Measurements from ENCODE around the gene CCDC167. TPM values are rescaled to one million over a fixed set of nuclear protein-coding genes. Genes with fewer than 3 reads are reported as not detected.
"Not testable (repeated sequence)": the region's sequence is repeated elsewhere in the genome, so short reads cannot be mapped to it uniquely, and the experiment has no call there.

CCDC167 gene
- total RNA-seq, 1 donor from 2014 or later: 28.0 TPM

DNA sequence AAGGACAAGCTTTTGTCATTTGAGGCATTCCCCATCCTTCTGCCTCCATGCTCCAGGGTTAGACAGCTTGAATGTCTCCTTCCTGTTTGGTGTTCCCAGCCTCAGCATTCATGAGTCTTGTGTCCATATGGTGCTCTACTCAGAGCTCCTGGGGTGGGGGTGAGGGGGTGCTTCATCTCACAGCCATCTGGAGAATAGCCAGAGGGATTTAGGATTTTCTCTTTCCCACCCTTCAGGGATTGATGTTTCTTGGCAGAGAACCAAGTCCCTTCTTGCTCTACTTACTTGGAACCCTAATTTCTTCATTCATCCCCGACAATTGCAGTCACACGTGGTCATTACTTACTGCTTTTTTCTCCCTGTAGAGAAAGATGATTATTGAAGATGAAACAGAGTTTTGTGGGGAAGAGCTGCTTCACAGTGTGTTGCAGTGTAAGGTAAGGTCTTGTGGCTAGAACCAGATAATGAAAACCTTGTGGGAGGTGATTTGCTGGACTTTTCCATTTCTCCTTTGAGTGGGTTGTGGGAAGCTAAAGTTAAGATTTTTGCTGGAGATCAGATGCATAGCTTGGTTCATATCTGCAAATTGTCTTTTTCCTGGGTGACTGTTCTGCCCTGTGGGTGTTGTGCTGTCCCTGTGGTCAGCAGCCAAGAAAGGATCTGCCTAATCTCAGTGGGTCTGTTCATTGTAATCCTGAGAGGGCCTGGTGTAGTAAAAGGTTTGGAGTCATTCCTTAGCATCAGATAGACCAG lies 48.1 kb downstream of the CCDC167 start:
- intact Hi-C loops (cut with DNase I): no loop called here
- no peak for DNase-seq (ENCODE audit: low spot score)

DNA sequence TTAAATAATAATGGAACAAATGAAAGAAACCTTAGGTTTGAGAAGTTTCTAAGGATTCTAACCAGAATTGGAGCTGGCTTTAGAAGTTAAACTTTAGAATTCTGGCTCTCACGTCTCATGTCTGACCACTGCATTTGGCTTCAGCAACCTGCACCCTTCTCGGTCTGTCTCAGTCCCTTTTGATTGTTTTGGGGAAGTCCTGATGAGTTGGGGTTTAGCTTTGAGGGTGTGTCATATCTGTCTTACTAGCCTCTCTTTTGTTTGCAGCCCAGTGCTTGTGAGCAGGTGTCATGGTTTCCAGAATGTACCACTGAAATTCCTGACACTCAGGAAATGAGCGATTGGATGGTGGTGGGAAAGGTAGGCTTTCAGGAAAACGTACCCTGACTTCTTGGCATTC lies 49.7 kb downstream of the CCDC167 start:
- no peak for DNase-seq (ENCODE audit: low spot score)
- intact Hi-C loops (cut with DNase I): no loop called here

- DNase-seq (ENCODE audit: low spot score); intact Hi-C loops (cut with DNase I): not testable (repeated sequence)
Measured at GRCh38 chr6:37443216-37443542, 56.5 kb downstream of the CCDC167 start.

- no peak for DNase-seq (ENCODE audit: low spot score)
- intact Hi-C loops (cut with DNase I): no loop called here
Measured at GRCh38 chr6:37442416-37443215, 57.1 kb downstream of the CCDC167 start.

DNA sequence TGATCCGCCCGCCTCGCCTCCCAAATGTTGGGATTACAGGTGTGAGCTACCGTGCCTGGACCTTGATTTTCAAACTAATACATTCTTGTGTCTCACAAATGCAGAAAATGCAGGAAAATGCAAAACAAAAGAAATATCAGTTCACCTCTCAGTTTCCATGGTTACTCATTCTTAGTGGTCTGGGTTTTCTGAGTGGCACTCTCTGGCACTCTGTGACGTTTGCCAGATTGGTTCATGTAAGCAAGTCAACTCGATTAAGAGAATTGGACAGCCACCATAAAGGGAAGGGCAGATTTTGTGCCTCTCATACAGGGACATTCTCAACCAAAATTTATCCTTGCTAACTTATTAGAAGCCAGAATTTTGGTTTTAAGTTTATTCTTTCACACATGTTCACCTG lies 58.0 kb downstream of the CCDC167 start:
- DNase-seq (ENCODE audit: low spot score): no peak
- intact Hi-C loops (cut with DNase I): no loop called here

DNA sequence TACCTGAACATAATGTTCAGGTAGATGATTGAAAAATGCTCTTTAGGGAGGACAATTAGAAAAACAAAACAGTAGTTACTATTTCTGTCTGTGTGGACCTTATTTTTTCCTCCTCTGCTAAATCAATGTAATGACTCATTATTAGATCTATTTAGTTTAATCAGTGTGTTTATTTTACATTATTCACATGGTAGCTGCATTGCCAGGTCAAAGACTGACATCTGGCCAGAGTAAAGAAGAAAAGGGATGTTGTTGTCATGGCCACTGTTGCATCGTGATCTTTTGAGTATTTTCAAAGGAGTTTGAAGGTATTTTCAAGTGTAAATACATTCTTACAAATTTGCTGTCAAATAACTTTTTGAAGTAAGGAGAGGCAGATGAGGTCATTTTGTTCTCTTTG lies 60.8 kb downstream of the CCDC167 start:
- intact Hi-C loops (cut with DNase I): no loop called here
- no peak for DNase-seq (ENCODE audit: low spot score)

GRCh38 chr6:37435816-37436215 lies 63.9 kb downstream of the CCDC167 start:
- no peak for DNase-seq (ENCODE audit: low spot score)
- intact Hi-C loops (cut with DNase I): no loop called here

DNA sequence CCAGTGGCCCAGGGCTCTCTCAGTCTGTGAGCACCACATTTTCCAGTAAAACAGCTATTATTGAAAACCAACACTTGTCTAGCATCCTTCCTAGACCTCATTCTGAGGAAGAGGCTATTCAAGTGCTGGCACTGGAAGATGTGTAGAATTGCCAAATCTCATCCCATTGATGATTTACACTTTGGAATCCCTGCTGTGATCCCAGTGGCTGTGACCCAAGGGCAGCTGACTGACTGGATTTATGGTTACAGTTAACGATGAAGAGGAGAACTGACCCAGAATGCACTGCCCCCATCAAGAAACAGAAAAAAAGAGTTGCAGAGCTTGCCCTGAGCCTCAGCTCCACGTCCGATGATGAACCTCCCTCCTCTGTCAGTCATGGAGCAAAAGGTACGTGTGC lies 64.3 kb downstream of the CCDC167 start:
- intact Hi-C loops (cut with DNase I): no loop called here
- no peak for DNase-seq (ENCODE audit: low spot score)

DNA sequence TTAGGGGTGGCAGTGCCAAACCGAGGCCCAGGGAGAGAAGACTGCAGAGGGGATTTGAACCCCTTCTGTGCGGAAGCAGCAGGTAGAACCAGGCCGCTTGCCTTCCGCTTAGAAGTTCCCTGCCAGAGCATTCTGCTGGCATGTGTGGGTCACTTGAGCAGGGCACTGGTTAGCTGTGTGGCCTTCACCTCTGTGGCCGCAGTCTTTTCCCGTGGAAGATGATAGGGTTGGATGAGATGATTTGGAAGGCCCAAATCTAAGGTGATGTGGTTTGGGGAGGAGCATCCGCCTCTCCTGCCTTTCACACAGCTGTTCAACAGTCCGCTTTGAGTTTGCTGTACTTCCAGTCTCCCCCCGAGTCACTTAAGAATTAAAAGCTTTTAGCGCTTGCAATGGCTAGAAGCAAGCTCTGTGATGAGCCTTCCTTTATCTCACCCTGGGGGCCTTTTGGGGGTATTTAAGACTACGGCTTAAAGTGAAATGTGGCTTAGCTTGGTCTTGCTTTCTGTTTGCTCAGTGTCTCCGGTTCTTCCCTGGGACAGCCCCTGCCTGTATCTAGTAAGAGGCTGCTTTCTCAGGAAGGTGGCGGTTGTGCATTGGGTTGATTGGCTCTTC lies 65.9 kb downstream of the CCDC167 start:
- no peak for DNase-seq (ENCODE audit: low spot score)

More for the DNA sequence above, 65.9 kb downstream of the CCDC167 start:
- intact Hi-C loops (cut with DNase I): loop anchor here (5.0 kb wide), 1 partner anchor 39 kb away; no protein-coding TSS in a partner anchor

Other genes with a start within 250 kb of the CCDC167 start
- gene TBC1D22B, start 242.1 kb downstream of the CCDC167 start, total RNA-seq: 9.1 TPM
- gene TMEM217, start 241.7 kb downstream of the CCDC167 start, total RNA-seq: 1.0 TPM
- gene RNF8, start 145.9 kb downstream of the CCDC167 start, total RNA-seq: 13.2 TPM
- 30.4 TPM for gene CMTR1, start 66.7 kb downstream of the CCDC167 start, total RNA-seq
- gene MDGA1, start 198.0 kb upstream of the CCDC167 start, total RNA-seq: 6.2 TPM